ENCODE data around the gene CACNA1C.
"Not testable (repeated sequence)": the region's sequence is repeated elsewhere in the genome, so short reads cannot be mapped to it uniquely, and the experiment has no call there.

GRCh38 chr12:2255731-2256130, 202.9 kb downstream of the CACNA1C start:
- not testable (repeated sequence) for TF ChIP-seq CTCF, POLR2AphosphoS5 (IDR thresholded peaks at IDR 0.05)
